Right lobe of liver (tissue), 4 donors: Measurements from ENCODE around the gene HIF3A.

Experiments used
- POLR2A ChIP-seq: fragments of 450-650 bp; IDR thresholded peaks from one replicate; pipeline ENCODE4 v1.6.1; 2017; ENCODE audit warnings: antibody characterized with exemption, mild to moderate bottlenecking
- TF ChIP-seq, protein P1 (sequence below), 4 donors: fragments of 200-600 bp in 3 of 4; fragments of 450-650 bp in 1 of 4; IDR thresholded peaks; one replicate each; pipeline versions ENCODE4 v1.5.1 to v1.8.0; 2016 to 2022; ENCODE audit warnings: antibody characterized with exemption in 4 of 4, mild to moderate bottlenecking in 2 of 4
- donor health status: DM: no; HTN: no; CAD: no.
- donor health status: DM: no; HTN: no; CAD: no.
- donor health status: DM: no; HTN: yes; CAD: no.

DNA sequence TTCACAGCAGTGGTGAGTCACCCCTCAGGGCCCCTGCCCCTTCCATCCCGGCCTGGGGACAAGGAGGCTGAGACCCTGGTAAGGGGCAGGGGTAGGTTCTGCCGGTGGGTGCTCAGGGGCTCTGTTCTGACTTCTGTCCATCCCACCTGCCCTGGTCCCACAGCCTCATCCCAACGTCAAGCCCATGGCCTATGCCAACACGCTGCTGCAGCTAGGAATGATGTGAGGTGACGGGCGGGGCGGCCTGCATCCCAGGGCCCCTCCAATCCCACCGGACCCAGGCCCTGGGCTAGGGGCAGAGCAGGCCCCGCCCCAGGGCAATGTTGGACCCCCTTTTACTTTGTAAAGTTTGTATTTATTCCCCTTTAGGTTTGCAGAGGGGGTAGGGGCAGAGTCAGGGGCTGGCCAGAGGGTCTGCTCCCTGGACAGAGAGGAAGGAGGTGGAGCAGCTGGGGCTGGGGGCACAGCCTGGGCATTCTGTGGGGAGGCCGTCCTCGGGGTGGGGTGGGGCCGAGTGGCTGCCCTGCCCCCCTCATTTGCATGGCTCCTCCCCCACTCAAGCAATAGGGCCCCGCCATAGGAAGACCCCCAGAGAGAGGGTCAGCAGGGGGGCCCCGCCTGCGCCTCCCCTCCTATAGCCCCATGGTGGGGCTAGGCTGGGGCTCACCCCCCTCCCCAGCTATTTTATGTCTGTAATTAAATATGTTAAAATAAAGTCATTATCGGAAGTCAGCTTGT lies 93.4 kb downstream of the HIF3A start:
- TF ChIP-seq, protein P1, sequence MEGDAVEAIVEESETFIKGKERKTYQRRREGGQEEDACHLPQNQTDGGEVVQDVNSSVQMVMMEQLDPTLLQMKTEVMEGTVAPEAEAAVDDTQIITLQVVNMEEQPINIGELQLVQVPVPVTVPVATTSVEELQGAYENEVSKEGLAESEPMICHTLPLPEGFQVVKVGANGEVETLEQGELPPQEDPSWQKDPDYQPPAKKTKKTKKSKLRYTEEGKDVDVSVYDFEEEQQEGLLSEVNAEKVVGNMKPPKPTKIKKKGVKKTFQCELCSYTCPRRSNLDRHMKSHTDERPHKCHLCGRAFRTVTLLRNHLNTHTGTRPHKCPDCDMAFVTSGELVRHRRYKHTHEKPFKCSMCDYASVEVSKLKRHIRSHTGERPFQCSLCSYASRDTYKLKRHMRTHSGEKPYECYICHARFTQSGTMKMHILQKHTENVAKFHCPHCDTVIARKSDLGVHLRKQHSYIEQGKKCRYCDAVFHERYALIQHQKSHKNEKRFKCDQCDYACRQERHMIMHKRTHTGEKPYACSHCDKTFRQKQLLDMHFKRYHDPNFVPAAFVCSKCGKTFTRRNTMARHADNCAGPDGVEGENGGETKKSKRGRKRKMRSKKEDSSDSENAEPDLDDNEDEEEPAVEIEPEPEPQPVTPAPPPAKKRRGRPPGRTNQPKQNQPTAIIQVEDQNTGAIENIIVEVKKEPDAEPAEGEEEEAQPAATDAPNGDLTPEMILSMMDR (IDR thresholded peaks at IDR 0.05) = no peak
- TF ChIP-seq POLR2A = no peak
